Globus pallidus (tissue), 1 donor: ENCODE measurements around the gene KIF7.
"Not testable (repeated sequence)": the region's sequence is repeated elsewhere in the genome, so short reads cannot be mapped to it uniquely, and the experiment has no call there.

Experiments used
- DNase-seq: peaks from one replicate; pipeline ENCODE4 v3.0.0-alpha.2; 2015; ENCODE audit warnings: low spot score

KIF7 gene

GRCh38 chr15:89654847-89655805 is at the start of gene KIF7:
Gene KIF7, minus strand, starts transcription at chr15:89655467. Its CDS starts 2,537 bp downstream, at chr15:89652930.
- no peak for DNase-seq

GRCh38 chr15:89704411-89704810 is 49.1 kb upstream of the KIF7 start:
- no peak for DNase-seq

GRCh38 chr15:89695198-89695597 is 39.9 kb upstream of the KIF7 start:
- DNase-seq, result no peak

- no peak for DNase-seq
These were observed 38.4 kb upstream of the KIF7 start for GRCh38 chr15:89693696-89694095.

- DNase-seq, result no peak
These were observed 37.8 kb upstream of the KIF7 start for GRCh38 chr15:89693091-89693490.

- DNase-seq, result peak; percentile 57
These were observed 35.3 kb upstream of the KIF7 start, which contains the start of the genes PEX11A and WDR93 for GRCh38 chr15:89690276-89691218. Gene PEX11A, minus strand, starts transcription at chr15:89690754. Its CDS starts 122 bp downstream, at chr15:89690632. Gene WDR93, plus strand, starts transcription at chr15:89690811. Its CDS starts 10,936 bp downstream, at chr15:89701747.

GRCh38 chr15:89689930-89690275 is 34.6 kb upstream of the KIF7 start:
- DNase-seq, result not testable (repeated sequence)

- no peak for DNase-seq
These were observed 31.3 kb upstream of the KIF7 start for GRCh38 chr15:89686522-89686921.

GRCh38 chr15:89685995-89686394 is 30.7 kb upstream of the KIF7 start:
- DNase-seq, result no peak

GRCh38 chr15:89681146-89681545 is 25.9 kb upstream of the KIF7 start:
- no peak for DNase-seq

GRCh38 chr15:89680282-89680873 is 25.1 kb upstream of the KIF7 start:
- DNase-seq, result peak; percentile 62

- DNase-seq, result no peak
These were observed 23.9 kb upstream of the KIF7 start, which contains the start of gene PLIN1 for GRCh38 chr15:89679212-89679611. Gene PLIN1, minus strand, starts transcription at chr15:89679367. Its CDS starts 1,878 bp downstream, at chr15:89677489.

- no peak for DNase-seq
These were observed 22.1 kb upstream of the KIF7 start for GRCh38 chr15:89677381-89677780.

- no peak for DNase-seq
These were observed 20.3 kb upstream of the KIF7 start for GRCh38 chr15:89675606-89676005.

GRCh38 chr15:89674526-89674925 is 19.3 kb upstream of the KIF7 start:
- no peak for DNase-seq

- DNase-seq, result no peak
These were observed 17.9 kb upstream of the KIF7 start for GRCh38 chr15:89673165-89673512.

- no peak for DNase-seq
These were observed 17.2 kb upstream of the KIF7 start for GRCh38 chr15:89672221-89673164.

GRCh38 chr15:89671687-89672086 is 16.4 kb upstream of the KIF7 start:
- no peak for DNase-seq

GRCh38 chr15:89670971-89671560 is 15.8 kb upstream of the KIF7 start:
- DNase-seq, result no peak

GRCh38 chr15:89669941-89670340 is 14.7 kb upstream of the KIF7 start:
- no peak for DNase-seq
